ENCODE data around the gene ZBTB7A. TPM values are rescaled to one million over a fixed set of nuclear protein-coding genes. Genes with fewer than 3 reads are reported as not detected.

Gene ZBTB7A
- total RNA-seq, 1 donor from 2014 or later = 16.9 TPM

Other genes with a start within 250 kb of the ZBTB7A start
- gene ZFR2, start 197.9 kb downstream of the ZBTB7A start, total RNA-seq (ENCODE audit: insufficient read depth, low replicate concordance) = 0.96 TPM
- 0.24 TPM for gene ATCAY, start 186.2 kb downstream of the ZBTB7A start, total RNA-seq (ENCODE audit: insufficient read depth, low replicate concordance)
- not detected for gene NMRK2, start 133.8 kb downstream of the ZBTB7A start, total RNA-seq (ENCODE audit: insufficient read depth, low replicate concordance)
- 87.2 TPM for gene DAPK3, start 95.8 kb downstream of the ZBTB7A start, total RNA-seq (ENCODE audit: insufficient read depth, low replicate concordance)
- gene EEF2, start 81.4 kb downstream of the ZBTB7A start, total RNA-seq (ENCODE audit: insufficient read depth, low replicate concordance) = 2,474 TPM
- gene PIAS4, start 59.2 kb downstream of the ZBTB7A start, total RNA-seq (ENCODE audit: insufficient read depth, low replicate concordance) = 11.6 TPM
- 72.5 TPM for gene MAP2K2, start 57.2 kb upstream of the ZBTB7A start, total RNA-seq (ENCODE audit: insufficient read depth, low replicate concordance)
- gene CREB3L3, start 86.7 kb upstream of the ZBTB7A start, total RNA-seq (ENCODE audit: insufficient read depth, low replicate concordance) = not detected
- gene SIRT6, start 115.7 kb upstream of the ZBTB7A start, total RNA-seq (ENCODE audit: insufficient read depth, low replicate concordance) = 2.2 TPM
- gene ANKRD24, start 115.8 kb upstream of the ZBTB7A start, total RNA-seq (ENCODE audit: insufficient read depth, low replicate concordance) = 1.4 TPM
- not detected for gene EBI3, start 162.6 kb upstream of the ZBTB7A start, total RNA-seq (ENCODE audit: insufficient read depth, low replicate concordance)
- 12.3 TPM for gene YJU2, start 180.2 kb upstream of the ZBTB7A start, total RNA-seq (ENCODE audit: insufficient read depth, low replicate concordance)
- gene SHD, start 212.4 kb upstream of the ZBTB7A start, total RNA-seq (ENCODE audit: insufficient read depth, low replicate concordance) = 2.9 TPM
- gene TMIGD2, start 235.5 kb upstream of the ZBTB7A start, total RNA-seq (ENCODE audit: insufficient read depth, low replicate concordance) = not detected
- gene FSD1, start 237.7 kb upstream of the ZBTB7A start, total RNA-seq (ENCODE audit: insufficient read depth, low replicate concordance) = 3.4 TPM